ENCODE measurements around the gene USP53. TPM values are rescaled to one million over a fixed set of nuclear protein-coding genes. Genes with fewer than 3 reads are reported as not detected.

USP53 gene
- total RNA-seq, 3 donors from 2014 or later (not counting 1 experiment from before 2014, with no cell fraction given) = 8.9 to 10.5 (median 9.3) TPM

Other genes with a start within 250 kb of the USP53 start
- not detected for gene MYOZ2, start 76.9 kb upstream of the USP53 start, total RNA-seq
- not detected for gene FABP2, start 109.4 kb downstream of the USP53 start, total RNA-seq